Measurements from ENCODE around the gene LAYN.

GRCh38 chr11:111582163-111582562, 41.6 kb downstream of the LAYN start:
- TF ChIP-seq CTCF (IDR thresholded peaks at IDR 0.05) (no peak), POLR2A (IDR thresholded peaks at IDR 0.05) (no peak)
